Measurements from ENCODE around the gene NOC2L. TPM values are rescaled to one million over a fixed set of nuclear protein-coding genes. Genes with fewer than 3 reads are reported as not detected.
A peak's percentile ranks its signal among the peaks of the same experiment; 100 is the strongest.
"Not testable (repeated sequence)": the region's sequence is repeated elsewhere in the genome, so short reads cannot be mapped to it uniquely, and the experiment has no call there.

The NOC2L gene
- total RNA-seq, 2 experiments from 2014 or later = 58.2 to 58.4 TPM

- H3K27ac Mint-ChIP-seq, CTCF ChIA-PET, H3K4me1 Mint-ChIP-seq, DNase-seq, H3K9me3 Mint-ChIP-seq, POLR2A ChIA-PET, H3K27me3 Mint-ChIP-seq, H3K4me3 Mint-ChIP-seq: not testable (repeated sequence)
- H3K36me3 Mint-ChIP-seq (ENCODE audit: low read depth) = peaks cover 39% of the 10 kb centered on the region
Observed at GRCh38 chr1:946811-947210, 12.2 kb downstream of the NOC2L start.

- Mint-ChIP-seq H3K9me3 (no peaks in the 10 kb centered on the region), H3K27ac (no peak overlapping the region), H3K4me3 (no peak overlapping the region), H3K4me1 (peaks cover 4% of the 10 kb centered on the region), H3K36me3 (ENCODE audit: low read depth) (peaks cover 33% of the 10 kb centered on the region), H3K27me3 (peaks cover 7% of the 10 kb centered on the region)
- no peak for DNase-seq
- ChIA-PET POLR2A (no interaction called here), CTCF (no interaction called here)
Observed at GRCh38 chr1:945688-946556, 13.1 kb downstream of the NOC2L start.

GRCh38 chr1:944341-945325 lies 14.4 kb downstream of the NOC2L start:
- DNase-seq = no peak
- ChIA-PET POLR2A (no interaction called here), CTCF (no interaction called here)
- Mint-ChIP-seq H3K36me3 (ENCODE audit: low read depth) (peaks cover 22% of the 10 kb centered on the region), H3K9me3 (no peaks in the 10 kb centered on the region), H3K4me1 (peaks cover 7% of the 10 kb centered on the region), H3K27me3 (peaks cover 13% of the 10 kb centered on the region), H3K27ac (no peak overlapping the region), H3K4me3 (no peak overlapping the region)

GRCh38 chr1:943545-944340 lies 15.3 kb downstream of the NOC2L start:
- H3K27me3 Mint-ChIP-seq = peaks cover 20% of the 10 kb centered on the region
- ChIA-PET POLR2A (interaction anchor here (1.7 kb wide), 1 partner anchor 15 kb away, joined by 8 read pairs; the partner anchor contains the start of gene NOC2L), CTCF (no interaction called here)
- DNase-seq = no peak
- H3K36me3 Mint-ChIP-seq (ENCODE audit: low read depth) = peaks cover 17% of the 10 kb centered on the region
- H3K4me1 Mint-ChIP-seq = peaks cover 7% of the 10 kb centered on the region
- no peak overlapping the region for H3K27ac Mint-ChIP-seq
- H3K4me3 Mint-ChIP-seq = no peak overlapping the region
- H3K9me3 Mint-ChIP-seq = no peaks in the 10 kb centered on the region

GRCh38 chr1:942864-943533 lies 16.1 kb downstream of the NOC2L start:
- ChIA-PET CTCF (no interaction called here), POLR2A (interaction anchor here (1.3 to 1.7 kb wide), 3 partner anchors 16 to 24 kb away, joined by 4 to 8 read pairs (median 4); partner anchors contain the start of genes NOC2L and PLEKHN1)
- peaks cover 27% of the 10 kb centered on the region for H3K27me3 Mint-ChIP-seq
- no peak for DNase-seq
- H3K4me1 Mint-ChIP-seq = peaks cover 7% of the 10 kb centered on the region
- H3K36me3 Mint-ChIP-seq (ENCODE audit: low read depth) = peaks cover 16% of the 10 kb centered on the region
- no peak overlapping the region for H3K27ac Mint-ChIP-seq
- H3K9me3 Mint-ChIP-seq = no peaks in the 10 kb centered on the region
- H3K4me3 Mint-ChIP-seq = no peak overlapping the region

GRCh38 chr1:942411-942821 lies 16.6 kb downstream of the NOC2L start:
- ChIA-PET POLR2A (interaction anchor here (0.6 to 1.7 kb wide), 4 partner anchors 11 to 24 kb away, joined by 3 to 8 read pairs (median 4); partner anchors contain the start of genes NOC2L and PLEKHN1), CTCF (no interaction called here)
- DNase-seq = no peak
- H3K4me3 Mint-ChIP-seq = no peak overlapping the region
- peaks cover 31% of the 10 kb centered on the region for H3K27me3 Mint-ChIP-seq
- H3K4me1 Mint-ChIP-seq = peaks cover 7% of the 10 kb centered on the region
- no peak overlapping the region for H3K27ac Mint-ChIP-seq
- H3K36me3 Mint-ChIP-seq (ENCODE audit: low read depth) = peaks cover 16% of the 10 kb centered on the region
- no peaks in the 10 kb centered on the region for H3K9me3 Mint-ChIP-seq

GRCh38 chr1:941588-942383 lies 17.3 kb downstream of the NOC2L start:
- peaks cover 11% of the 10 kb centered on the region for H3K36me3 Mint-ChIP-seq (ENCODE audit: low read depth)
- H3K27ac Mint-ChIP-seq = no peak overlapping the region
- DNase-seq = no peak
- peak overlapping the region; percentile 30 for H3K4me3 Mint-ChIP-seq
- ChIA-PET CTCF (no interaction called here), POLR2A (interaction anchor here (0.6 to 1.3 kb wide), 4 partner anchors 10 to 25 kb away, joined by 3 to 4 read pairs (median 4); partner anchors contain the start of gene PLEKHN1)
- H3K27me3 Mint-ChIP-seq = peaks cover 32% of the 10 kb centered on the region
- H3K4me1 Mint-ChIP-seq = peaks cover 7% of the 10 kb centered on the region
- no peaks in the 10 kb centered on the region for H3K9me3 Mint-ChIP-seq

GRCh38 chr1:941015-941587 lies 18.0 kb downstream of the NOC2L start:
- no peak overlapping the region for H3K27ac Mint-ChIP-seq
- peak overlapping the region; percentile 30 for H3K4me3 Mint-ChIP-seq
- POLR2A ChIA-PET = interaction anchor here (1.0 kb wide), 1 partner anchor 9 kb away, joined by 3 read pairs; no protein-coding TSS in a partner anchor
- no peaks in the 10 kb centered on the region for H3K9me3 Mint-ChIP-seq
- CTCF ChIA-PET = no interaction called here
- H3K36me3 Mint-ChIP-seq (ENCODE audit: low read depth) = peaks cover 11% of the 10 kb centered on the region
- no peak for DNase-seq
- peaks cover 33% of the 10 kb centered on the region for H3K27me3 Mint-ChIP-seq
- H3K4me1 Mint-ChIP-seq = peaks cover 7% of the 10 kb centered on the region

- ChIA-PET POLR2A (interaction anchor here (1.0 kb wide), 1 partner anchor 8 kb away, joined by 3 read pairs; no protein-coding TSS in a partner anchor), CTCF (interaction anchor here (1.0 kb wide), 1 partner anchor 36 kb away, joined by 4 read pairs; no protein-coding TSS in a partner anchor)
- no peak for DNase-seq
- no peaks in the 10 kb centered on the region for H3K9me3 Mint-ChIP-seq
- H3K4me3 Mint-ChIP-seq = no peak overlapping the region
- peaks cover 4% of the 10 kb centered on the region for H3K36me3 Mint-ChIP-seq (ENCODE audit: low read depth)
- peaks cover 7% of the 10 kb centered on the region for H3K4me1 Mint-ChIP-seq
- H3K27me3 Mint-ChIP-seq = peaks cover 37% of the 10 kb centered on the region
- no peak overlapping the region for H3K27ac Mint-ChIP-seq
Observed at GRCh38 chr1:940107-941014, 18.7 kb downstream of the NOC2L start.

- no peaks in the 10 kb centered on the region for H3K36me3 Mint-ChIP-seq (ENCODE audit: low read depth)
- H3K4me3 Mint-ChIP-seq = no peak overlapping the region
Observed at GRCh38 chr1:939511-940106, 19.4 kb downstream of the NOC2L start.

More at GRCh38 chr1:939511-940106, 19.4 kb downstream of the NOC2L start:
- Mint-ChIP-seq H3K27me3 (peaks cover 43% of the 10 kb centered on the region), H3K9me3 (no peaks in the 10 kb centered on the region), H3K27ac (no peak overlapping the region), H3K4me1 (peaks cover 7% of the 10 kb centered on the region)
- POLR2A ChIA-PET = no interaction called here
- DNase-seq = no peak
- CTCF ChIA-PET = interaction anchor here (1.0 kb wide), 1 partner anchor 35 kb away, joined by 4 read pairs; no protein-coding TSS in a partner anchor

Data from activated CD4-positive, alpha-beta memory T cell treated with anti-CD3 and anti-CD28 coated beads, Interleukin-2, amount 10 ng/mL, durations not matched to agents 7 days and 5 days (primary cell).